ENCODE results near the gene CUTA.

The CUTA gene

DNA sequence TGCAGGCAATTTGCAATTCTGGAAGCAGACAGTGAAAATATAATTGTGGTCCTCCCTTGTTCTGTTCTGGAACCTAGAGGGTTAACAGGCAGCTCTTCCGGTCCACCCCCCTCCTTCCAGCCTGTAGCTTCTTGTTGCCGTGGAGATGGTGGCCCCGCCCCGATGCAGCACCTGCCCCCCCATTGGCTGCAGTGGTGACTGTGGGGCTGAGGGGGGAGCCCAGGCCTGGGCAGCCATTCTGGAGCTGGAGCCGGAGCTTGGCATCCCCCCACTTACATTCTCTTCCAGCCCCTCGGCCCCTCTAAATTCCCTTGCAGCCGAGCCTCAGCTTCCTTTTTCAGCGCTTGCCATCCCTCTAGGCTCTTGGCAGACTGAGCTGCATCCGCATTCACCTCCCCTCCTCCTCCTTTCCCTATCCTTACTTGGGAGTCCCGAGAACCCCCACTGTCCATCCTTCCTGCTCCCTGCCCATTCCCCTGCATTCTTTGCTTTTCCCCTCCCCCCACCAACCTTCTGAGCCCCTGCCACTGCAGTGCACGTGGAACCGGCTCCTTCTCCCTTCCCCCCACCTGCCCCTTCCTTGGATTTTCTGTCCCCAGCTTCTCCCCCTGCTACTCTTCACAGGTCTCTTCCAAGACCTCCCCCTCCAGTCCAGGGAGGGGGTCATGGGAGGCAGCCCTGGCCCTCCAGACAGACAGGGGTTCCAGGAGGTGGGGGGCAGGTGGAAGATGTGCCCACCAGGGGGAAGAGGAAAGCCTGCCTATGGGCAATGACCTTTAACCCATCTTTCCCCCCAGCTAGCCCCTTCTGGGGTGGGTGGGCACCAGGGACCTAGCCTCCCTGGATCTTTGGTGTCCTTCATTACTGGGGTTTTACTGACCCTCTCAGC lies 13.3 kb upstream of the CUTA start:
- H3K36me3 Mint-ChIP-seq = peaks cover 60% of the 10 kb centered on the region
- H3K9me3 Mint-ChIP-seq = no peaks in the 10 kb centered on the region
- peak overlapping the region; percentile 69 for H3K27ac Mint-ChIP-seq
- peaks cover 74% of the 10 kb centered on the region for H3K4me1 Mint-ChIP-seq
- DNase-seq (ENCODE audit: low spot score in 2 of 2) (peak in 1 of 2 donors; percentile 85), ATAC-seq (peak; percentile 67)
- H3K4me3 Mint-ChIP-seq = peak overlapping the region; percentile 88

DNA sequence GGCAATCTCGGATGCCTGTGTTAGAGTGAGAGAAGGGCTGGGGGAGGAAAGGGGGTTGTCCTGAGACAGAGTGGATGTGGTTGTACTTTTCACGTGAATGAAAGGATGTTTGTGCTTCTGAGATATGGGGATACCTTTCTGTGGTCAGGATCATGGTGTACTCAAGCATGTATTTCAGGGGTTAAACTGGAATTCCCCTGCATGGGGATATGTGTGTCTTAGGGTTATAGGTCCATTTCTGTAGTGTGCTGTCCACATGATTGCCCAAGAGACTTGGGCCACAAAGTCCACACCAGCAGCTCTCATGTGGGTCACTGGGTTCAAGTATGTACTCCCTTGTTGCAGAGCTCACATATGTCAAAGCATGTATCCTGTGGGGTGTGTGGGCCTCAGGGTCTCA lies 12.4 kb upstream of the CUTA start:
- peak overlapping the region; percentile 88 for H3K4me3 Mint-ChIP-seq
- H3K4me1 Mint-ChIP-seq = peaks cover 79% of the 10 kb centered on the region
- ATAC-seq (no peak), DNase-seq (ENCODE audit: low spot score in 2 of 2) (no peak)
- peak overlapping the region; percentile 84 for H3K27ac Mint-ChIP-seq
- H3K36me3 Mint-ChIP-seq = peaks cover 55% of the 10 kb centered on the region
- no peaks in the 10 kb centered on the region for H3K9me3 Mint-ChIP-seq

DNA sequence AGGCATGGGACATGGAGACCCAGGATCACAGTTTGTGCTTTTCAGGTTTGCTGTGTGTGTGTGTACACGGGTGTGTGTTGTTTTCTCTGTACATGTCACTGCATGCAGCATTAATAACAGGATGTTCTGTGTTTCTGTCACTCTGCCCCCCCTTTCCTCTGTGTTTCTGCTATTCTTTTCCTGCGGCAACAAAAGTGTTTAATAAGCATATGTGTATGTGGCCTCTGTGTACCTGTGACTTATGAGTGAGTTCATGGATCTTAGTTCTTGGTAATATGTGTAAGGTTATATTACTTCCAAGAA lies 11.8 kb upstream of the CUTA start:
- Mint-ChIP-seq H3K27ac (peak overlapping the region; percentile 84), H3K9me3 (no peaks in the 10 kb centered on the region), H3K4me3 (peak overlapping the region; percentile 88), H3K36me3 (peaks cover 50% of the 10 kb centered on the region), H3K4me1 (peaks cover 86% of the 10 kb centered on the region)
- peak; percentile 20 for ATAC-seq
- no peak for DNase-seq (ENCODE audit: low spot score in 2 of 2)

GRCh38 chr6:33428966-33429749 lies 11.3 kb upstream of the CUTA start:
- Mint-ChIP-seq H3K4me3 (peak overlapping the region; percentile 88), H3K36me3 (peaks cover 48% of the 10 kb centered on the region), H3K4me1 (peaks cover 90% of the 10 kb centered on the region), H3K9me3 (no peaks in the 10 kb centered on the region), H3K27ac (peak overlapping the region; percentile 84)
- DNase-seq (ENCODE audit: low spot score in 2 of 2) (no peak), ATAC-seq (no peak)

- peak overlapping the region; percentile 88 for H3K4me3 Mint-ChIP-seq
- H3K9me3 Mint-ChIP-seq = no peaks in the 10 kb centered on the region
- peaks cover 92% of the 10 kb centered on the region for H3K4me1 Mint-ChIP-seq
- DNase-seq (ENCODE audit: low spot score in 2 of 2) (peak in 1 of 2 donors; percentile 70), ATAC-seq (peak; percentile 25)
- H3K36me3 Mint-ChIP-seq = peaks cover 47% of the 10 kb centered on the region
- peak overlapping the region; percentile 84 for H3K27ac Mint-ChIP-seq
These were observed 10.5 kb upstream of the CUTA start for GRCh38 chr6:33428224-33428965.

GRCh38 chr6:33427585-33428223 lies 9.8 kb upstream of the CUTA start:
- Mint-ChIP-seq H3K4me3 (peak overlapping the region; percentile 88), H3K4me1 (peaks cover 92% of the 10 kb centered on the region), H3K36me3 (peaks cover 47% of the 10 kb centered on the region), H3K9me3 (no peaks in the 10 kb centered on the region), H3K27ac (peak overlapping the region; percentile 84)
- ATAC-seq (peak; percentile 2), DNase-seq (ENCODE audit: low spot score in 2 of 2) (peak in 1 of 2 donors; percentile 72)

DNA sequence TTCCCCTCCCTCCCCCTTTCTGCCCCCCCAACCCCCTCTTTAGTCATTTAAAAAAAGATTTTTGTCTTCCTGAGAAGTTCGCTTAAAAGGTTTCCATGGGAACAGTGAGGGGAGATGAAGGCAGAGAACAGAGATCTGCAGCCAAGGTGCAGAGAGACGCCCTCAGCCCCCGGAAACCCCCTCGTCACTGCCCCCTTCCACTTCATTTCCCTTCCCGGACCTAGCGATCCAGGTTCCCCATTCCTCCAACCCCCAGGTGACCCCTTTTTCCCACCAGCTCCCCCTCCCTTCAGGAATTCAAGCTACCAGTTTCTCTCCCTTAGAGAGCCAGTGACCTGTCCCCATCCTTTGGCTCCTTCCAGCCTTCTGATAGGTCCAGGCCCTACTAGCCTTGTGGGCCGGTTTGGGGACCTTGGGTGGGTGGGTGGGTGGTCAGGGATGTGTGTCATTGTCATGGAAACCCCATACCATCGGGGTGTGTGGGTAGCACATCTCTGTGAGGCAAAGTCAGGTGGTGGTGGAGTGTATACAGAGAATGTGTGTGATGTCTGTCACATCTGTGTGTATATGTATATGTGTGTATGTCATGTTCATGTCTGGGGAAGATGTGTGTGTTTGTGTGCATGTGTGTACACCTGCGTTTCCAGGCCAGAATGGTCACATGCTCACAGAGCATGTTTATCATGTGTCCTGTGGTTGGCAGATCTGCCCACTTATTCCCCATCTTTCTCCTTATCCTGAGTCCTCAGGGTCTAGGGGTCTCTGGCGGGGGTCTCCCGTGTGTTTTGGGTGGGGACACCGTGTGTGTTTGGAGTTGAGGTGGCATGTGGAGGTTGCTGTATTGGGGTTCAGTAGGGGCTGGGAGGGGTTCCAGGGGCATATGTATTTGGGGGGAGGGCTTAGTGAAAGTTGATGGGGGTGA lies 8.9 kb upstream of the CUTA start:
- DNase-seq (ENCODE audit: low spot score in 2 of 2) = no peak

GRCh38 chr6:33425668-33426577 lies 8.0 kb upstream of the CUTA start:
- Mint-ChIP-seq H3K9me3 (no peaks in the 10 kb centered on the region), H3K4me3 (peak overlapping the region; percentile 88), H3K27ac (peak overlapping the region; percentile 84), H3K4me1 (peaks cover 92% of the 10 kb centered on the region), H3K36me3 (peaks cover 40% of the 10 kb centered on the region)
- ATAC-seq = peak; percentile 75
- peak; percentile 65 to 91 for DNase-seq (ENCODE audit: low spot score in 2 of 2)

More for the DNA sequence above, 8.9 kb upstream of the CUTA start:
- peak overlapping the region; percentile 88 for H3K4me3 Mint-ChIP-seq
- peak overlapping the region; percentile 84 for H3K27ac Mint-ChIP-seq
- peaks cover 40% of the 10 kb centered on the region for H3K36me3 Mint-ChIP-seq
- ATAC-seq = peak; percentile 43
- peaks cover 92% of the 10 kb centered on the region for H3K4me1 Mint-ChIP-seq
- no peaks in the 10 kb centered on the region for H3K9me3 Mint-ChIP-seq

- DNase-seq (ENCODE audit: low spot score in 2 of 2) (no peak), ATAC-seq (no peak)
- Mint-ChIP-seq H3K27ac (peak overlapping the region; percentile 84), H3K4me1 (peaks cover 85% of the 10 kb centered on the region), H3K36me3 (peaks cover 40% of the 10 kb centered on the region), H3K9me3 (no peaks in the 10 kb centered on the region), H3K4me3 (peak overlapping the region; percentile 88)
These were observed 7.2 kb upstream of the CUTA start for GRCh38 chr6:33424855-33425667.

- H3K27ac Mint-ChIP-seq = peak overlapping the region; percentile 84
- ATAC-seq = no peak
- peaks cover 83% of the 10 kb centered on the region for H3K4me1 Mint-ChIP-seq
- H3K9me3 Mint-ChIP-seq = no peaks in the 10 kb centered on the region
- peaks cover 44% of the 10 kb centered on the region for H3K36me3 Mint-ChIP-seq
- no peak for DNase-seq (ENCODE audit: low spot score in 2 of 2)
- H3K4me3 Mint-ChIP-seq = peak overlapping the region; percentile 88
These were observed 5.9 kb upstream of the CUTA start for GRCh38 chr6:33423777-33424176.

GRCh38 chr6:33421344-33421643 lies 3.4 kb upstream of the CUTA start:
- ATAC-seq (no peak), DNase-seq (ENCODE audit: low spot score in 2 of 2) (no peak)
- peak overlapping the region; percentile 89 for H3K4me3 Mint-ChIP-seq
- peak overlapping the region; percentile 99 for H3K27ac Mint-ChIP-seq
- H3K4me1 Mint-ChIP-seq = peaks cover 76% of the 10 kb centered on the region
- peaks cover 51% of the 10 kb centered on the region for H3K36me3 Mint-ChIP-seq
- no peaks in the 10 kb centered on the region for H3K9me3 Mint-ChIP-seq

GRCh38 chr6:33420491-33421343 lies 2.8 kb upstream of the CUTA start:
- Mint-ChIP-seq H3K9me3 (no peaks in the 10 kb centered on the region), H3K27ac (peak overlapping the region; percentile 99), H3K4me1 (peaks cover 79% of the 10 kb centered on the region), H3K36me3 (peaks cover 53% of the 10 kb centered on the region), H3K4me3 (peak overlapping the region; percentile 89)
- no peak for ATAC-seq
- DNase-seq (ENCODE audit: low spot score in 2 of 2) = no peak
